Astrocyte (in vitro differentiated cells and primary cell): ENCODE data around the gene TEKT3.

Experiments used
- EZH2 ChIP-seq: IDR thresholded peaks from 2 replicates; pipeline ENCODE4 v1.6.1; 2012; ENCODE audit warnings: mild to moderate bottlenecking, low read length, inconsistent platforms; ENCODE audit not compliant: insufficient read depth
- TF ChIP-seq, protein P1 (sequence below): IDR thresholded peaks from 2 replicates; pipeline ENCODE4 v1.5.1; 2011; ENCODE audit warnings: low read depth, mild to moderate bottlenecking, inconsistent platforms, low read length, moderate library complexity; ENCODE audit not compliant: insufficient read depth

DNA sequence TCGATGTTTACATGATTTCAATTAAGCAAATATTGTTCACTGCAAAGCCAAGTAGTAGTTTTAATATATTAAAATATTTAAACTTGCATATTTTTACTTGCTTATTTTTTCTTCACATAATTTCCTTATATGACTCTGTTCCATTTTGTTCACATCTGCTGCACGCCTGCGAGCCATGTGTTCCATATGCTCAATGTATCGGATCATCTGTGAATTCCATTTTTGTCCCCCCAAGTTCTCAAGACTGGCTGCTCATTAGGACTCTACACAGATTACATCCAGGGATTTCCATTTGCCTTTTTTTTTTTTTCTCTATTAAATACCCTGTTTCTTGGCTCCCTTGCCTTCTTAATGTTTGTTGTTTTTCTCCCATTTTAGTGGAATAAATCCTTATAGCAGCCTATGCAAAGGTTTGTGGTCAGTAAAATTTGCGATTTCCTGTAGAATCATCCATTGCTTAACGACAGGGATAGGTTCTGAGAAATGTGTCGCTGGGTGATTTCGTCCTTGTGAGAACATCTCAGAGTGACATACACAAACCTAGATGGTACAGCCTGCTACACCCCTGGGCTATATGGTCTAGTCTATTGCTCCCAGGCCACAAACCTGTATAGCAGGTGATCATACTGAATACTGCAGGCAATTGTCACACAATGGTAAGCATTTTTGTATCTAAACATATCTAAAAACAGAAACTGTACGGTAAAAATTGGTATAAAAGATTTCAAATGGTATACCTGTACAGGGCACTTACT is 30.2 kb upstream of the TEKT3 start:
- TF ChIP-seq, protein P1, sequence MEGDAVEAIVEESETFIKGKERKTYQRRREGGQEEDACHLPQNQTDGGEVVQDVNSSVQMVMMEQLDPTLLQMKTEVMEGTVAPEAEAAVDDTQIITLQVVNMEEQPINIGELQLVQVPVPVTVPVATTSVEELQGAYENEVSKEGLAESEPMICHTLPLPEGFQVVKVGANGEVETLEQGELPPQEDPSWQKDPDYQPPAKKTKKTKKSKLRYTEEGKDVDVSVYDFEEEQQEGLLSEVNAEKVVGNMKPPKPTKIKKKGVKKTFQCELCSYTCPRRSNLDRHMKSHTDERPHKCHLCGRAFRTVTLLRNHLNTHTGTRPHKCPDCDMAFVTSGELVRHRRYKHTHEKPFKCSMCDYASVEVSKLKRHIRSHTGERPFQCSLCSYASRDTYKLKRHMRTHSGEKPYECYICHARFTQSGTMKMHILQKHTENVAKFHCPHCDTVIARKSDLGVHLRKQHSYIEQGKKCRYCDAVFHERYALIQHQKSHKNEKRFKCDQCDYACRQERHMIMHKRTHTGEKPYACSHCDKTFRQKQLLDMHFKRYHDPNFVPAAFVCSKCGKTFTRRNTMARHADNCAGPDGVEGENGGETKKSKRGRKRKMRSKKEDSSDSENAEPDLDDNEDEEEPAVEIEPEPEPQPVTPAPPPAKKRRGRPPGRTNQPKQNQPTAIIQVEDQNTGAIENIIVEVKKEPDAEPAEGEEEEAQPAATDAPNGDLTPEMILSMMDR = no peak
- no peak for TF ChIP-seq EZH2
